ENCODE data around the gene RLN1. TPM values are rescaled to one million over a fixed set of nuclear protein-coding genes. Genes with fewer than 3 reads are reported as not detected.
"Not testable (repeated sequence)": the region's sequence is repeated elsewhere in the genome, so short reads cannot be mapped to it uniquely, and the experiment has no call there.

The RLN1 gene
- 0.35 TPM for total RNA-seq
- long read RNA-seq, result 0 reads

- peak; percentile 100 for ATAC-seq
- intact Hi-C loops (cut with micrococcal nuclease); DNase-seq: not testable (repeated sequence)
Measured at GRCh38 chr9:5338992-5339981, at the start of gene RLN1. RLN1 (minus strand) TSS chr9:5339876; CDS start chr9:5339746, 130 bp downstream.

- ATAC-seq (no peak), DNase-seq (no peak)
- intact Hi-C loops (cut with micrococcal nuclease), result no loop called here
Measured at GRCh38 chr9:5389109-5389732, 49.5 kb upstream of the RLN1 start.

GRCh38 chr9:5388026-5388819 lies 48.5 kb upstream of the RLN1 start:
- intact Hi-C loops (cut with micrococcal nuclease), result no loop called here

GRCh38 chr9:5384436-5384835 lies 44.8 kb upstream of the RLN1 start:
- intact Hi-C loops (cut with micrococcal nuclease), result no loop called here
- no peak for ATAC-seq
- DNase-seq, result no peak

More at GRCh38 chr9:5388026-5388819, 48.5 kb upstream of the RLN1 start:
- DNase-seq (no peak), ATAC-seq (no peak)

GRCh38 chr9:5382479-5382878 lies 42.8 kb upstream of the RLN1 start:
- intact Hi-C loops (cut with micrococcal nuclease), result no loop called here
- DNase-seq (no peak), ATAC-seq (no peak)

GRCh38 chr9:5375790-5376477 lies 36.3 kb upstream of the RLN1 start:
- no peak for DNase-seq
- no peak for ATAC-seq
- intact Hi-C loops (cut with micrococcal nuclease), result no loop called here

GRCh38 chr9:5375091-5375490 lies 35.4 kb upstream of the RLN1 start:
- DNase-seq, result no peak
- intact Hi-C loops (cut with micrococcal nuclease), result no loop called here
- ATAC-seq, result no peak

GRCh38 chr9:5364294-5365024 lies 24.8 kb upstream of the RLN1 start:
- DNase-seq, result no peak
- ATAC-seq, result no peak
- intact Hi-C loops (cut with micrococcal nuclease), result no loop called here

- ATAC-seq, result no peak
- DNase-seq, result no peak
- intact Hi-C loops (cut with micrococcal nuclease), result no loop called here
Measured at GRCh38 chr9:5361326-5362010, 21.8 kb upstream of the RLN1 start.

- no peak for DNase-seq
- intact Hi-C loops (cut with micrococcal nuclease), result no loop called here
- ATAC-seq, result no peak
Measured at GRCh38 chr9:5360341-5360740, 20.7 kb upstream of the RLN1 start.

- ATAC-seq, result peak; percentile 78
- DNase-seq, result peak; percentile 44
- intact Hi-C loops (cut with micrococcal nuclease), result no loop called here
Measured at GRCh38 chr9:5357431-5358105, 17.9 kb upstream of the RLN1 start.

- intact Hi-C loops (cut with micrococcal nuclease), result no loop called here
- ATAC-seq, result peak; percentile 80
- DNase-seq, result no peak
Measured at GRCh38 chr9:5355817-5356216, 16.1 kb upstream of the RLN1 start.

- ATAC-seq (no peak), DNase-seq (no peak)
- intact Hi-C loops (cut with micrococcal nuclease), result no loop called here
Measured at GRCh38 chr9:5355226-5355625, 15.6 kb upstream of the RLN1 start.

- intact Hi-C loops (cut with micrococcal nuclease), result no loop called here
- DNase-seq, result no peak
Measured at GRCh38 chr9:5354184-5354583, 14.5 kb upstream of the RLN1 start.

GRCh38 chr9:5352637-5353248 lies 13.1 kb upstream of the RLN1 start:
- no peak for DNase-seq
- intact Hi-C loops (cut with micrococcal nuclease), result no loop called here
- no peak for ATAC-seq

More at GRCh38 chr9:5354184-5354583, 14.5 kb upstream of the RLN1 start:
- no peak for ATAC-seq

GRCh38 chr9:5336688-5337087 lies 3.0 kb downstream of the RLN1 start:
- no peak for ATAC-seq
- intact Hi-C loops (cut with micrococcal nuclease), result no loop called here

GRCh38 chr9:5331276-5331675 lies 8.4 kb downstream of the RLN1 start:
- ATAC-seq; DNase-seq; intact Hi-C loops (cut with micrococcal nuclease): not testable (repeated sequence)

More at GRCh38 chr9:5336688-5337087, 3.0 kb downstream of the RLN1 start:
- no peak for DNase-seq

Measured in left ventricle myocardium superior (tissue), 1 donor.